GM19035 (cell line): ENCODE results near the gene CD86.

Experiments
- ATAC-seq: cut with Tn5 transposase; IDR thresholded peaks from one replicate; pipeline ENCODE4 v1.9.1; 2021; ENCODE audit not compliant: unreplicated experiment

The CD86 gene

GRCh38 chr3:122058294-122058693 lies 3.1 kb downstream of the CD86 start:
- ATAC-seq, result no peak

GRCh38 chr3:122060040-122060698 lies 5.0 kb downstream of the CD86 start:
- ATAC-seq, result no peak

- no peak for ATAC-seq
Measured at GRCh38 chr3:122063908-122064307, 8.7 kb downstream of the CD86 start.

DNA sequence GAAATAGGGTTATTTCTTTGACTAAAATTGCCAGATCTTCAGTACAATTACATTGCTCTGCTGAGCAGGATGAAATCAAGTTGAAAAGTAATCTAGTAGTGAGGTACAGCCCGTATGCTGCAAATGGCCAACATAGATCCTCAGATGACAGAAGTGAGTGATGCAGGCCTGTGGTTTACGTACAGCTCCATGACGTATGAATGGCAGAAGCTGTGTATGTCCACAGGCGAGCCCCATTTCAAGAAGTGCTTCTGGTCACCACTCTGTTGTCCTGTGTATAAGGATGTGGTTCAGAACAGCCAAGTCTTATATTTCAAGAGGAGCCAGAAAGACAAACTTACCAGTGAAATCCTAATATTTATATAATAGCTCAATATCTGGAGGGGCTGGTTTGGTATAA lies 9.2 kb downstream of the CD86 start:
- ATAC-seq, result no peak

- ATAC-seq, result peak; percentile 2
Measured at GRCh38 chr3:122066331-122067213, 11.4 kb downstream of the CD86 start.

DNA sequence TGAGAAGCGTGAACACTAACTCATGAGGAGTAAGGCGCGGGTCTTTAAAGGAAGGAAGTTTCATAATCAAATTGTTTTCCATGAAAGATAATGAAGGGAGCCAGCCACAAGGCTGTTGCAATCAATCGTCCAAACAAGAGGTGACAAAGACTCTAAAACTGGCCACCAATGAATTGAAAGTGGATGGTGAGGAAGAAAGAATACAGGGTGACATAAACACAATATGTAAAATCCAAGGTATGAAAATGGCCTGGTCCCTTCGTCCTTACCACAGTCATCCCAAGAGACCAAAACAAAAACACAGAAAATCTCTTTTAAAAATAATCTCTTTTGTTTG lies 12.0 kb downstream of the CD86 start:
- ATAC-seq, result peak; percentile 64

DNA sequence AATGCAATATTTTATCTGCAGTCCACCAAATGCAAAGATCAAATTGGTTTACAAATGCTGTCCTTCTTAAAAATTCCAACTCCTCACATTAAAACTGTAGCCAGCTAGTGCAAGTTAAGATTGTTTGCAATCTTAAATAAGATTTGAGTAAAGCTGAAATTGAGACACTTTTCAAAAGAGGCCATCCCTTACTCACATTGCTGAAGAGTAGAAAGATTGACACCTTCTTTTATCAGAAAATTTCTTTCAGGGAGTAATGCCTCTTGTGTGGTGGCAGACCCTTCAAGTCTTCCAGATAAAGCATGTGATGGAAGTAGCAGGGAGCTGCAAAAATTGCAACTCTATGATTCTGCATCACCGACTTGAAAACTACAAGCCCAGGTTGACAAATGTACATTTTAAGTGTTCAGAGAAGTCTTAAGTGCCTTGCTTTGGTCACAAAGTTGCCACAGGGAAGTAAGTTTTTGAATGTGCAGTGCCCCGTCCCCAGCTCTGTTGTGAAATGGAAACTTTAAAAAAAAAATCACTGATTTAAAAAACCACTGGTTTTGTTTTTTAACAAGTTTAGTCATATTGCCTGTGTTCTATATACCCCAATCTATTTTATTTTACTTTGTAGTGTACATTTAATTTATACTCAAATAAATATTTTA lies 12.6 kb downstream of the CD86 start:
- peak; percentile 46 for ATAC-seq

DNA sequence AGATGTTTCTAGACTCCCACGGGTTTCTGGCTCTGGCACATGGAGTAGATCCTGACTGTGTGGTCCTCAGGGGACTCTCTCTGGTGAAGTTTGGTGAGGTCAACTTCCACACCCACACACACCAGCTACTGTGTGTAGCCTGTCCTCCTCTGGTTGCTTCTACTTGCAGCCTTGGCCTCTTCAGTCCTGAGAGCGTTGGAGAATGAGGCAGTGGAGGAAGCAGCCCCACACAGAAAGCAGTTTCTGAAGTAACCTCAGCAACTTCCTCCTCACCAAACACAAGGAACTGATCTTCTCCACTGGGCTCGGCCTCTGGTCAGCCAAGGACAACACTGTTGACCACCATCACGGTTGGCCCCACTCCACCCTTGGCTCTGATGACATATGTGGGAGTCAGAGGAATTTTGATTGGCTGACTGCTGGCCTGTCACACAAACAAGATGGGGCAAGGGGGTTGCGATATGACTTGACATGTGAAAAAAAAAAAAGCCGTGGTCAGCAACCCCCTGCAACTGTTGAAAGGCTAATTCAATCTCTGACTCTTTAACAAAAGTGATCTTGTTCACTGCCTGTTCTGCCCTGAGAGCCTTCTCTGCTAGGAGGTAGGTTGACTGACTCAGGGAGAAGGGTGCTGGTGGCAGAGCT lies 19.6 kb downstream of the CD86 start:
- peak; percentile 66 for ATAC-seq

- ATAC-seq, result no peak
Measured at GRCh38 chr3:122076491-122077292, 21.5 kb downstream of the CD86 start.

DNA sequence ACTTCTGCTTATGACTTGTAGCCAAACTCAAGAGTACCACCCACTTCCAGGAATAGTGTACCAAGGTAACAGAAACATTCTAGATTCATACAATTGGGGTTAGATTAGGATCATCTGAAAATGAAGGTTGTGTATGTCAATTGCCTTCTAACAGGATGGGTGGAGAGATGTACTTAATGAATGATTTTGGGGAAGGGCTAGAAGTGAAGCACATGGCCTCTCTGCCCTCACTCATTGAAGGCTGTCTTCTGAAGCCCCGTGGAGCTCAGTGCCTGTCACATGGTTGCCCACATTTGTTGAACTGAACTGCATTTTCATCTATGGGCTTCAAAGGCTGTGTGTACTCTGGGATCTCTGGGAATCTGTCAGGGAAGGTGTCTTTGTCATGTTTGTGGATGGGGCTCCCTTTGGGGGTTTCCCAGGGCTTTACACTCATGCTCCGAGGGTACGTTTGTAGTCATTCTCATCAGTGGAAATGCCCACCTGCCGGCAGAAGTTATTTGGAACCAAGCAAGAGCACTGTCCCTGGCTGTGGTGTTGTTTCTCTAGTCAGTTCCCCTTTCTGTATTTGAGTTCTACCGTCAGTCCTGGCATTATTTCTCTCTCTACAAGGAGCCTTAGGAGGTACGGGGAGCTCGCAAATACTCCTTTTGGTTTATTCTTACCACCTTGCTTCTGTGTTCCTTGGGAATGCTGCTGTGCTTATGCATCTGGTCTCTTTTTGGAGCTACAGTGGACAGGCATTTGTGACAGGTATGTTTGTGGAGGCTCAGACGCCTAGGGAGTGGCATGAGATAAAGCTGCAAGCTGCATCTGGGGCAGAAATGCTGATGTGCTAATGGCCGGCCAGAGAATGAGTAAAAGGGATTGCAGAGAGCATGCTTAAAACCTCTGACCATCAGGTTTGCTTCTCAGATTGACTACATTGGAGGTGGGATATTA lies 22.4 kb downstream of the CD86 start:
- ATAC-seq, result peak; percentile 20

DNA sequence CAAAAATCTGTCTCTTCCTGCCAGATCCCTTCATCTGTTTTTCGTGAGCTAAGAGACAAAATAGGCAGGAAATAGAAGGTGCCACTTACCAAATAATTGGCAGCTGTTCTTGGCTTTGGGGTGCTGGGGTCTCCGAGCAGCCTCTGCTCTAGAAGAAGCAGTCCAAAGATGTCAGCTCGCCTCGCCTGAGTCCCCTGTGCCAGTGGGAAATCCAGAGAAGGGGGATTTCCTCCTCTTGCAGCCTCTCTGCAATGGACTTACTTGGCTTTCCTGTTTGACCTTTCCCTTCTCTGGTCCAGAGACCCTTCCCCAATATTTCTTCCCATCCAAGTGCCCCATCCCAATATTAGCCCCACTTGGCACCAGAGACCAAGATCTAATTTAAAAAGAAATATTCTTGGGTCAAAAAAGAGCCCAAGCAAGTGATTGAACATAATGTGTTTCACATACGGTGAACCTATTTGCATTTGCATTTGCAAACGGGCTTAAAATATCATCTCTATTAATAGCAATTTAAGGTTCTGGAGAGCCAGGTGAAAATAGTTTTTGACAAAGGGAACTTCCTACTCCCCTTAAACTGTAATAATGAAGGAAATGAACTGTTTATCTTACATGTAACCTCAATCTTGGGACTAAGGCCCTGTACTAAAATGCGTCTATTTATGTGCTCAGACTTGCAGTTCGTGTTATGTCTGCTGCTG lies 23.2 kb downstream of the CD86 start:
- no peak for ATAC-seq

- ATAC-seq, result no peak
Measured at GRCh38 chr3:122079524-122080206, 24.5 kb downstream of the CD86 start.

GRCh38 chr3:122080207-122080587 lies 25.0 kb downstream of the CD86 start:
- no peak for ATAC-seq

GRCh38 chr3:122081543-122082247 lies 26.5 kb downstream of the CD86 start:
- peak; percentile 46 for ATAC-seq

DNA sequence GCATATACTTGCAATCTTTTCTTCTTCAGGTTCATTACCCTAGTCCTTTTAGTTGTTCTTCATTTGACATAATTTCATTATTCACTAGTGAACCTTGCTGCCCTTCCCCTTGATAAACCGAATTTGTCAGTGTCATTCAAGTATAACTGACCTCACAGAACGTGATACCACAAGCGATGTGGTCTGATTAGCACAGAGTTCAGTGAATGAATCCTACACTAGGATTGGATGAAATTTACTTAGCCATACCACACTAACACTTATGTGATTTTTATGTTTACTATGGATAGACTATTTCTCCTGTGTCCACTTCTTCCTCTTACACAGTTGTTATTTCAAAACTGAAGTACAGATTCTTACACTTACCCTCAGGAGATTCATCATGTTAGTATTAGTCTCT lies 27.2 kb downstream of the CD86 start:
- no peak for ATAC-seq

DNA sequence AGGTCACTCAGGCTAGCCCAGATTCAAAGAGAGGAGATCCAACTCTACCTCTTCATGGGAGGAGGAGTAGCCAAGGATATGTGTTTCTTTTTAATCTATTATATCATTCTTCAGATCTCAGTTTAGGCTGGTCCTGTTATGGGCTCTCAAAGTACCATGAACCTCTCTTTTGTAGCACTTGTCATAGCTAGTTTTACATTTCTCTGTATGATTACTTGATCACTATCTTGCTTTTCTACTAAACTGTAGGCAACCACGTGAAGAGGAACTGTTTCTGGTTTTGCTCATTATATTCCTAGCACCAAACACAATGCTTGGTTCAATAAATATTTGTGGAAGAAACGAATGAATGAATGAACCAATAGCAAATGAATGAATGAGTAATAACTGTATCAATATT lies 29.6 kb downstream of the CD86 start:
- ATAC-seq, result no peak

- ATAC-seq, result no peak
Measured at GRCh38 chr3:122085673-122086072, 30.5 kb downstream of the CD86 start.

DNA sequence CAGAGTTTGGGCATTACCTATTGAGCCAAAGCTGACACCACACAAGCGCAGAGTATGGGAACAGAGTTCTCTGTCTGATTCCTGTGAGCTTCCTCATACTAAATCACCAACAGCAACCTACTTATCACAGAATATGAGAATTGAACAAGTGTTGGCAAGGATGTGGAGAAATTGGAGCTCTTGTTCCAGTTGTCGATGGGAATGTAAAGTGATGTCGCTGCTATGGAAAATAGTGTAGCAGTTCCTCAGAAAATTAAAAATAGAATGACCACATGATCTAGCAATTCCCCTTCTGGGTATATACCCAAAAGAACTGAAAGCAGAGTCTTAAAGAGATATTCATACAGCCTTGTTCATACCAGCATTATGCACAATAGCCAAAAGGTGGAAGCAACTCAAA lies 33.4 kb downstream of the CD86 start:
- no peak for ATAC-seq
